SK-N-SH (cell line): ENCODE data around the gene ZNF592. TPM values are rescaled to one million over a fixed set of nuclear protein-coding genes. Genes with fewer than 3 reads are reported as not detected.

ENCODE experiments used
- CTCF ChIA-PET: fragments of 300-600, 350-600 bp; formaldehyde crosslinking; extraction: SDS; loops from one replicate; lab custom pipeline; 2021; lab: Yijun Ruan, JAX
- POLR2A ChIA-PET: fragments of 350-600 bp; sonication (Branson Sonifier 250); formaldehyde crosslinking; extraction: SDS; loops from one replicate; lab custom pipeline; 2020; ENCODE audit warnings: antibody characterized with exemption, inconsistent platforms; lab: Yijun Ruan, JAX
- DNase-seq: peaks from one replicate; pipeline ENCODE4 v3.0.0; 2012
- H2AFZ ChIP-seq: fragments of 200-600 bp; sonication (generic); 2 replicates; pipeline ENCODE4 v1.8.1; 2016; ENCODE audit warnings: antibody characterized with exemption, mild to moderate bottlenecking, low read depth
- H3F3A ChIP-seq: fragments of 200-600 bp; sonication (generic); replicated peaks from 2 replicates; pipeline ENCODE3; 2016; ENCODE audit warnings: antibody characterized with exemption, mild to moderate bottlenecking; ENCODE audit not compliant: insufficient read depth
- H3K27ac ChIP-seq, 2 experiments: fragments of 200-500 bp in 1 of 2; fragments of 200-600 bp in 1 of 2; sonication (Bioruptor generic) in 1 of 2; sonication (generic), shearing (Covaris generic) in 1 of 2; 2 replicates each; pipeline versions ENCODE4 v1.5.1 to v1.6.1; 2014 to 2016; ENCODE audit warnings: low read depth in 2 of 2, inconsistent platforms in 1 of 2, low read length in 1 of 2, mild to moderate bottlenecking in 1 of 2, mixed read lengths in 1 of 2
- H3K27me3 ChIP-seq: fragments of 200-600 bp; sonication (generic), shearing (Covaris generic); 2 replicates; pipeline ENCODE4 v1.6.1; 2016; ENCODE audit warnings: mixed run types; ENCODE audit not compliant: insufficient read depth
- H3K36me3 ChIP-seq, 2 experiments: fragments of 200-500 bp in 1 of 2; fragments of 200-600 bp in 1 of 2; sonication (Bioruptor generic) in 1 of 2; sonication (generic) in 1 of 2; replicated peaks in 1 of 2; 2 replicates each; pipeline versions ENCODE3 to v1.5.1; 2014 to 2016; ENCODE audit warnings: low read length in 1 of 2, mild to moderate bottlenecking in 1 of 2; ENCODE audit not compliant: insufficient read depth in 2 of 2, control insufficient read depth in 1 of 2
- H3K4me1 ChIP-seq, 2 experiments: fragments of 200-500 bp in 1 of 2; fragments of 200-600 bp in 1 of 2; sonication (Bioruptor generic) in 1 of 2; sonication (generic), shearing (Covaris generic) in 1 of 2; 2 replicates each; pipeline versions ENCODE4 v1.5.1 to v1.6.1; 2014 to 2016; ENCODE audit warnings: low read depth in 1 of 2, low read length in 1 of 2, mixed run types in 1 of 2; ENCODE audit not compliant: insufficient read depth in 2 of 2, control insufficient read depth in 1 of 2
- H3K4me2 ChIP-seq: fragments of 200-600 bp; sonication (generic), shearing (Covaris generic); 2 replicates; pipeline ENCODE4 v1.6.1; 2017; ENCODE audit warnings: mixed run types
- H3K4me3 ChIP-seq, 2 experiments: fragments of 200-500 bp in 1 of 2; fragments of 200-600 bp in 1 of 2; sonication (Bioruptor generic) in 1 of 2; sonication (generic), shearing (Covaris generic) in 1 of 2; 2 replicates each; pipeline versions ENCODE4 v1.5.1 to v1.8.1; 2014 to 2016; ENCODE audit warnings: low read depth in 2 of 2, inconsistent platforms in 1 of 2, low read length in 1 of 2, mild to moderate bottlenecking in 1 of 2, mixed read lengths in 1 of 2, moderate library complexity in 1 of 2
- H3K79me2 ChIP-seq: fragments of 200-600 bp; sonication (generic); 2 replicates; pipeline ENCODE4 v1.8.1; 2017; ENCODE audit warnings: mild to moderate bottlenecking; ENCODE audit not compliant: insufficient read depth
- H3K9ac ChIP-seq: fragments of 200-600 bp; sonication (generic); 2 replicates; pipeline ENCODE4 v1.6.1; 2017; ENCODE audit warnings: mixed run types
- H3K9me2 ChIP-seq: fragments of 200-600 bp; sonication (generic); 2 replicates; pipeline ENCODE4 v1.6.1; 2017; ENCODE audit warnings: mixed run types
- H3K9me3 ChIP-seq: fragments of 200-600 bp; sonication (generic); 2 replicates; pipeline ENCODE4 v1.6.1; 2017; ENCODE audit warnings: mixed run types, mild to moderate bottlenecking, moderate library complexity
- H4K20me1 ChIP-seq: fragments of 200-600 bp; sonication (generic); 2 replicates; pipeline ENCODE4 v1.6.1; 2017; ENCODE audit warnings: mild to moderate bottlenecking, mixed run types; ENCODE audit not compliant: insufficient read depth
- CHD2 ChIP-seq: fragments of 150-350 bp; IDR thresholded peaks from 2 replicates; pipeline ENCODE4 v1.6.1; 2018; ENCODE audit warnings: low read length; ENCODE audit not compliant: partially characterized antibody
- ELF1 ChIP-seq: IDR thresholded peaks from 2 replicates; pipeline ENCODE4 v1.4.0; 2012
- EZH2phosphoT487 ChIP-seq: fragments of 200-600 bp; sonication (generic); IDR thresholded peaks from 2 replicates; pipeline ENCODE4 v1.6.1; 2017; ENCODE audit warnings: low read depth, mixed run types, mild to moderate bottlenecking, antibody characterized with exemption, moderate library complexity, borderline replicate concordance
- FOSL2 ChIP-seq: IDR thresholded peaks from 2 replicates; pipeline ENCODE4 v1.4.0; 2012; ENCODE audit warnings: low read depth, mild to moderate bottlenecking, moderate library complexity, borderline replicate concordance
- FOXM1 ChIP-seq: IDR thresholded peaks from 2 replicates; pipeline ENCODE4 v1.4.0; 2012; ENCODE audit warnings: low read depth, mild to moderate bottlenecking
- GABPA ChIP-seq: IDR thresholded peaks from 2 replicates; pipeline ENCODE4 v1.4.0; 2012; ENCODE audit warnings: low read depth, mild to moderate bottlenecking
- GATA2 ChIP-seq: sonication (generic); formaldehyde crosslinking; IDR thresholded peaks from 2 replicates; pipeline ENCODE4 v1.5.0; 2020; ENCODE audit warnings: mild to moderate bottlenecking, missing genetic modification reagents
- JUND ChIP-seq: IDR thresholded peaks from 2 replicates; pipeline ENCODE4 v1.4.0; 2012
- NFIC ChIP-seq: IDR thresholded peaks from 2 replicates; pipeline ENCODE4 v1.4.0; 2012; ENCODE audit warnings: borderline replicate concordance
- RXRA ChIP-seq: IDR thresholded peaks from 2 replicates; pipeline ENCODE4 v1.4.0; 2012; ENCODE audit warnings: low read depth, mild to moderate bottlenecking, borderline replicate concordance
- TAF1 ChIP-seq: IDR thresholded peaks from 2 replicates; pipeline ENCODE4 v1.6.1; 2012; ENCODE audit warnings: low read depth, mild to moderate bottlenecking, low read length, moderate library complexity, borderline replicate concordance
- TCF12 ChIP-seq: IDR thresholded peaks from 2 replicates; pipeline ENCODE4 v1.4.0; 2012
- TEAD4 ChIP-seq: IDR thresholded peaks from 2 replicates; pipeline ENCODE4 v1.4.0; 2012; ENCODE audit warnings: mild to moderate bottlenecking, borderline replicate concordance; ENCODE audit not compliant: insufficient read depth
- YY1 ChIP-seq: IDR thresholded peaks from 2 replicates; pipeline ENCODE4 v1.4.0; 2012; ENCODE audit warnings: low read depth, mild to moderate bottlenecking
- polyA plus RNA-seq, 3 experiments: library from polyadenylated mRNA; depleted of rRNA; stranded (reverse); fragments of >200 nt; gene quantifications; 2 replicates each; pipeline ENCODE4 v1.2.3, GENCODE V29; 2012
- TF ChIP-seq, protein P1 (sequence below): fragments of 150-350 bp; IDR thresholded peaks from 2 replicates; pipeline ENCODE4 v1.6.1; 2017; ENCODE audit warnings: antibody characterized with exemption, low read length, low read depth, borderline replicate concordance
- TF ChIP-seq, protein P2 (sequence below): fragments of 150-350 bp; IDR thresholded peaks from 2 replicates; pipeline ENCODE4 v1.6.1; 2016; ENCODE audit warnings: mild to moderate bottlenecking, low read depth, low read length
- TF ChIP-seq, protein P3 (sequence below): IDR thresholded peaks from 2 replicates; pipeline ENCODE4; 2012
- TF ChIP-seq, protein P4 (sequence below): IDR thresholded peaks from 2 replicates; pipeline ENCODE4 v1.4.0; 2012; ENCODE audit warnings: low read depth, borderline replicate concordance
- TF ChIP-seq, protein P5 (sequence below): IDR thresholded peaks from 2 replicates; pipeline ENCODE4 v1.6.1; 2012; ENCODE audit warnings: mild to moderate bottlenecking, low read depth, low read length, moderate library complexity

Gene ZNF592
- polyA plus RNA-seq, 1 of the 3 experiments (the other 2 are of a cell fraction), result 8.0 TPM

DNA sequence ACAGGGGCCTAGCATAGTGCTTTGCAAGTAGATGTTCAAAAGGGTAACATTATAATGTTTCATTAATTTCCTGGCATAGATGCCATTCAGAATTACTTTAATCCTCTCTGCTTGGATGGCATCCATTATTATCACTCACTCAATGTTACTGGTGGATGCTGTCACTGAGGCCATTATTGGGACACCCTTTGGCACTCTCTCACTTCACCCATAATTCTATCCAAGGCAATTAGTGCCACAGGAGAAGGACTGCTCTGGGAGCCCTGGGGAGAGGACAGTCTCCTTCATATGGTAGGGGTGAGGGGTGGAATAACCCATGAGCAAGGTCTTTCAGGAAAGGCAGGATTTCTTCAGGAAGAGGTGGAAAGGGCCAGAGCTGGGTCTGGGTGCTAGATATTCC is 107.4 kb downstream of the ZNF592 start:
- no peak overlapping the region for H3K27ac ChIP-seq
- H3K4me1 ChIP-seq, result no peaks in the 10 kb centered on the region
- H3K4me2 ChIP-seq, result no peak overlapping the region
- H3K4me3 ChIP-seq, result no peak overlapping the region
- H2AFZ ChIP-seq, result no peak overlapping the region
- POLR2A ChIA-PET, result no interaction called here
- TF ChIP-seq YY1 (no peak), ELF1 (no peak), TEAD4 (no peak), TAF1 (no peak), CHD2 (no peak), GATA2 (CRISPR knock-in tag) (no peak), FOXM1 (no peak), NFIC (no peak), GABPA (no peak), FOSL2 (no peak), TCF12 (no peak), EZH2phosphoT487 (no peak), RXRA (no peak), JUND (no peak)
- TF ChIP-seq, protein P1, sequence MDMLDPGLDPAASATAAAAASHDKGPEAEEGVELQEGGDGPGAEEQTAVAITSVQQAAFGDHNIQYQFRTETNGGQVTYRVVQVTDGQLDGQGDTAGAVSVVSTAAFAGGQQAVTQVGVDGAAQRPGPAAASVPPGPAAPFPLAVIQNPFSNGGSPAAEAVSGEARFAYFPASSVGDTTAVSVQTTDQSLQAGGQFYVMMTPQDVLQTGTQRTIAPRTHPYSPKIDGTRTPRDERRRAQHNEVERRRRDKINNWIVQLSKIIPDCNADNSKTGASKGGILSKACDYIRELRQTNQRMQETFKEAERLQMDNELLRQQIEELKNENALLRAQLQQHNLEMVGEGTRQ, result no peak
- TF ChIP-seq, protein P2, sequence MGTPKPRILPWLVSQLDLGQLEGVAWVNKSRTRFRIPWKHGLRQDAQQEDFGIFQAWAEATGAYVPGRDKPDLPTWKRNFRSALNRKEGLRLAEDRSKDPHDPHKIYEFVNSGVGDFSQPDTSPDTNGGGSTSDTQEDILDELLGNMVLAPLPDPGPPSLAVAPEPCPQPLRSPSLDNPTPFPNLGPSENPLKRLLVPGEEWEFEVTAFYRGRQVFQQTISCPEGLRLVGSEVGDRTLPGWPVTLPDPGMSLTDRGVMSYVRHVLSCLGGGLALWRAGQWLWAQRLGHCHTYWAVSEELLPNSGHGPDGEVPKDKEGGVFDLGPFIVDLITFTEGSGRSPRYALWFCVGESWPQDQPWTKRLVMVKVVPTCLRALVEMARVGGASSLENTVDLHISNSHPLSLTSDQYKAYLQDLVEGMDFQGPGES, result no peak
- TF ChIP-seq, protein P3, sequence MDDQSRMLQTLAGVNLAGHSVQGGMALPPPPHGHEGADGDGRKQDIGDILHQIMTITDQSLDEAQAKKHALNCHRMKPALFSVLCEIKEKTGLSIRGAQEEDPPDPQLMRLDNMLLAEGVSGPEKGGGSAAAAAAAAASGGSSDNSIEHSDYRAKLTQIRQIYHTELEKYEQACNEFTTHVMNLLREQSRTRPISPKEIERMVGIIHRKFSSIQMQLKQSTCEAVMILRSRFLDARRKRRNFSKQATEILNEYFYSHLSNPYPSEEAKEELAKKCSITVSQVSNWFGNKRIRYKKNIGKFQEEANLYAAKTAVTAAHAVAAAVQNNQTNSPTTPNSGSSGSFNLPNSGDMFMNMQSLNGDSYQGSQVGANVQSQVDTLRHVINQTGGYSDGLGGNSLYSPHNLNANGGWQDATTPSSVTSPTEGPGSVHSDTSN, result no peak
- TF ChIP-seq, protein P4, sequence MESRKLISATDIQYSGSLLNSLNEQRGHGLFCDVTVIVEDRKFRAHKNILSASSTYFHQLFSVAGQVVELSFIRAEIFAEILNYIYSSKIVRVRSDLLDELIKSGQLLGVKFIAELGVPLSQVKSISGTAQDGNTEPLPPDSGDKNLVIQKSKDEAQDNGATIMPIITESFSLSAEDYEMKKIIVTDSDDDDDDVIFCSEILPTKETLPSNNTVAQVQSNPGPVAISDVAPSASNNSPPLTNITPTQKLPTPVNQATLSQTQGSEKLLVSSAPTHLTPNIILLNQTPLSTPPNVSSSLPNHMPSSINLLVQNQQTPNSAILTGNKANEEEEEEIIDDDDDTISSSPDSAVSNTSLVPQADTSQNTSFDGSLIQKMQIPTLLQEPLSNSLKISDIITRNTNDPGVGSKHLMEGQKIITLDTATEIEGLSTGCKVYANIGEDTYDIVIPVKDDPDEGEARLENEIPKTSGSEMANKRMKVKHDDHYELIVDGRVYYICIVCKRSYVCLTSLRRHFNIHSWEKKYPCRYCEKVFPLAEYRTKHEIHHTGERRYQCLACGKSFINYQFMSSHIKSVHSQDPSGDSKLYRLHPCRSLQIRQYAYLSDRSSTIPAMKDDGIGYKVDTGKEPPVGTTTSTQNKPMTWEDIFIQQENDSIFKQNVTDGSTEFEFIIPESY, result no peak
- TF ChIP-seq, protein P5, sequence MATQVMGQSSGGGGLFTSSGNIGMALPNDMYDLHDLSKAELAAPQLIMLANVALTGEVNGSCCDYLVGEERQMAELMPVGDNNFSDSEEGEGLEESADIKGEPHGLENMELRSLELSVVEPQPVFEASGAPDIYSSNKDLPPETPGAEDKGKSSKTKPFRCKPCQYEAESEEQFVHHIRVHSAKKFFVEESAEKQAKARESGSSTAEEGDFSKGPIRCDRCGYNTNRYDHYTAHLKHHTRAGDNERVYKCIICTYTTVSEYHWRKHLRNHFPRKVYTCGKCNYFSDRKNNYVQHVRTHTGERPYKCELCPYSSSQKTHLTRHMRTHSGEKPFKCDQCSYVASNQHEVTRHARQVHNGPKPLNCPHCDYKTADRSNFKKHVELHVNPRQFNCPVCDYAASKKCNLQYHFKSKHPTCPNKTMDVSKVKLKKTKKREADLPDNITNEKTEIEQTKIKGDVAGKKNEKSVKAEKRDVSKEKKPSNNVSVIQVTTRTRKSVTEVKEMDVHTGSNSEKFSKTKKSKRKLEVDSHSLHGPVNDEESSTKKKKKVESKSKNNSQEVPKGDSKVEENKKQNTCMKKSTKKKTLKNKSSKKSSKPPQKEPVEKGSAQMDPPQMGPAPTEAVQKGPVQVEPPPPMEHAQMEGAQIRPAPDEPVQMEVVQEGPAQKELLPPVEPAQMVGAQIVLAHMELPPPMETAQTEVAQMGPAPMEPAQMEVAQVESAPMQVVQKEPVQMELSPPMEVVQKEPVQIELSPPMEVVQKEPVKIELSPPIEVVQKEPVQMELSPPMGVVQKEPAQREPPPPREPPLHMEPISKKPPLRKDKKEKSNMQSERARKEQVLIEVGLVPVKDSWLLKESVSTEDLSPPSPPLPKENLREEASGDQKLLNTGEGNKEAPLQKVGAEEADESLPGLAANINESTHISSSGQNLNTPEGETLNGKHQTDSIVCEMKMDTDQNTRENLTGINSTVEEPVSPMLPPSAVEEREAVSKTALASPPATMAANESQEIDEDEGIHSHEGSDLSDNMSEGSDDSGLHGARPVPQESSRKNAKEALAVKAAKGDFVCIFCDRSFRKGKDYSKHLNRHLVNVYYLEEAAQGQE, result no peak
- CTCF ChIA-PET, result no interaction called here
- no peaks in the 10 kb centered on the region for H3F3A ChIP-seq
- H3K79me2 ChIP-seq, result no peaks in the 10 kb centered on the region
- no peaks in the 10 kb centered on the region for H4K20me1 ChIP-seq
- no peaks in the 10 kb centered on the region for H3K36me3 ChIP-seq
- H3K9me3 ChIP-seq, result no peaks in the 10 kb centered on the region
- H3K27me3 ChIP-seq, result no peaks in the 10 kb centered on the region
- H3K9ac ChIP-seq, result no peak overlapping the region
- no peaks in the 10 kb centered on the region for H3K9me2 ChIP-seq
- DNase-seq, result no peak
